BE2C (cell line): ENCODE data around the gene CORO2A.

Experiments used
- DNase-seq: peaks from one replicate; pipeline ENCODE4 v3.0.0-alpha.2; 2020
- H3K27me3 ChIP-seq: fragments of 250-450 bp; sonication (Bioruptor Pico); 2 replicates; pipeline ENCODE4 v1.5.1; 2020; ENCODE audit warnings: mild to moderate bottlenecking
- H3K36me3 ChIP-seq: fragments of 250-450 bp; sonication (Bioruptor Pico); 2 replicates; pipeline ENCODE4 v1.5.1; 2020; ENCODE audit warnings: mild to moderate bottlenecking
- H3K4me1 ChIP-seq: fragments of 250-450 bp; sonication (Bioruptor Pico); 2 replicates; pipeline ENCODE4 v1.5.1; 2020
- H3K4me3 ChIP-seq: 2 replicates; pipeline ENCODE4 v1.5.1; 2011; ENCODE audit warnings: low read depth, low read length
- H3K9me3 ChIP-seq: fragments of 250-450 bp; sonication (Bioruptor Pico); 2 replicates; pipeline ENCODE4 v1.5.1; 2020
- TF ChIP-seq, protein P1 (sequence below): IDR thresholded peaks from 2 replicates; pipeline ENCODE4 v1.5.1; 2012; ENCODE audit warnings: mild to moderate bottlenecking, low read depth, low read length

The CORO2A gene

DNA sequence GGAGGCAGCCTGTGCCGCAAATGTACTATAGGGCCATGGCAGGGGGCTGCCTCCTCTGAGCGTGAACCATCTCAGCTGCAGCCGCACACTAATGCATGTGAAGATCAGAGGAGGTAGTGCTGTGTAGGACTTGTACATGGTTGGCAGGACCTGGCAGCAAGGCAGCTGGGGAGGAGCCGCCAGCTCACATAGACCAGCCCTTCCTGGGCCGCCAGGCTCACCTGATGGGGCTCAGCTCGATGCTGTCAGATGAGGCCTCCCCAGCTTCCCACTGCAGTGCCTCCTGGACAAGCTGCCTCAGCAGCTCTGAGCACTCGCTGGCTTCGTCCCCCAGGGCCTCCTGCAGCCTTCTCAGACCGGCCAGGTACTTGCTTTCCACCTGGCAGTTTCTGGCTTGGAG, 18.0 kb upstream of the CORO2A start:
- TF ChIP-seq, protein P1, sequence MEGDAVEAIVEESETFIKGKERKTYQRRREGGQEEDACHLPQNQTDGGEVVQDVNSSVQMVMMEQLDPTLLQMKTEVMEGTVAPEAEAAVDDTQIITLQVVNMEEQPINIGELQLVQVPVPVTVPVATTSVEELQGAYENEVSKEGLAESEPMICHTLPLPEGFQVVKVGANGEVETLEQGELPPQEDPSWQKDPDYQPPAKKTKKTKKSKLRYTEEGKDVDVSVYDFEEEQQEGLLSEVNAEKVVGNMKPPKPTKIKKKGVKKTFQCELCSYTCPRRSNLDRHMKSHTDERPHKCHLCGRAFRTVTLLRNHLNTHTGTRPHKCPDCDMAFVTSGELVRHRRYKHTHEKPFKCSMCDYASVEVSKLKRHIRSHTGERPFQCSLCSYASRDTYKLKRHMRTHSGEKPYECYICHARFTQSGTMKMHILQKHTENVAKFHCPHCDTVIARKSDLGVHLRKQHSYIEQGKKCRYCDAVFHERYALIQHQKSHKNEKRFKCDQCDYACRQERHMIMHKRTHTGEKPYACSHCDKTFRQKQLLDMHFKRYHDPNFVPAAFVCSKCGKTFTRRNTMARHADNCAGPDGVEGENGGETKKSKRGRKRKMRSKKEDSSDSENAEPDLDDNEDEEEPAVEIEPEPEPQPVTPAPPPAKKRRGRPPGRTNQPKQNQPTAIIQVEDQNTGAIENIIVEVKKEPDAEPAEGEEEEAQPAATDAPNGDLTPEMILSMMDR = no peak
- no peaks in the 10 kb centered on the region for H3K36me3 ChIP-seq

DNA sequence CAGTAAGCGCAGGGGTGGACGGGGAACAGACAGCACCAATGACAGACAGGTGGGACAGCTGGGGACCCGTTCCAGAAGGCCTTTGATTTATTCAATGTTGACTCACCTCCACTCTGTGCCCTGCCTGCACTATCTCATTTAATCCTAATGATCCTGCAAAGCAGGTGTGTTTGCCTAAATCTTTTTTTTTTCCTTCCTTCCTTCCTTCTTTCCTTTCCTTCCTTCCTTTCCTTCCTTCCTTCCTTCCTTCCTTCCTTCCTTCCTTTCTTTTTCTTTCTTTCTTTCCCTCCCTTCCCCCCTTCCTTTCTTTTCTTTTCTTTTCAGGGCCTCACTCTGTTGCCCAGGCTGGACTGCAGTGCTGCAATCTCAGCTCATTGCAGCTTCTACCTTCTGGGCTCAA, 17.1 kb upstream of the CORO2A start:
- Histone ChIP-seq H3K4me3 (no peak overlapping the region), H3K4me1 (no peaks in the 10 kb centered on the region), H3K36me3 (no peaks in the 10 kb centered on the region), H3K27me3 (no peaks in the 10 kb centered on the region), H3K9me3 (no peaks in the 10 kb centered on the region)
- DNase-seq = no peak
- TF ChIP-seq, protein P1 = no peak

More for the DNA sequence above, 18.0 kb upstream of the CORO2A start:
- DNase-seq = no peak
- no peak overlapping the region for H3K4me3 ChIP-seq
- no peaks in the 10 kb centered on the region for H3K27me3 ChIP-seq
- H3K4me1 ChIP-seq = no peaks in the 10 kb centered on the region
- H3K9me3 ChIP-seq = no peaks in the 10 kb centered on the region

DNA sequence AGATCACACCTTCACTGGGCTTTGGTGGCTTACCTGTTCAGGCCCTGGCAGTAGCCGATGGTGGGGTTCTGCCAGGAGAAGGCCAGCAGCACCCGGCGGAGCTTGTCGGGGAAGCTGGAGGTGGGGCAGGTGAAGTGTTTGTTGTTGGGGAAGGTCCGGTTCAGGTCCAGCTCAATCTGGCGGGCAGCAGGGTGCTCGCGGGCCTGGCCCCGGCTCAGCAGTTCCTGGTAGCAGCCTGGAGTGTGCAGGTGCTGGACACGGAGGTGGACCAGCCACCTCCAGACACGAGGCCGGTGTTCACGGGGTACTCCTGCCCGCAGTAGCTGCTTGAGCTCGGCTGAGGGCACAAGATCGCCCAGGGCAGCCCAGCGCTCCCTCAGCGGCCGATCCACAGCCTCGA, 16.2 kb upstream of the CORO2A start:
- Histone ChIP-seq H3K9me3 (no peaks in the 10 kb centered on the region), H3K27me3 (no peaks in the 10 kb centered on the region), H3K36me3 (no peaks in the 10 kb centered on the region), H3K4me1 (no peaks in the 10 kb centered on the region), H3K4me3 (no peak overlapping the region)
- DNase-seq = no peak
- TF ChIP-seq, protein P1 = no peak

DNA sequence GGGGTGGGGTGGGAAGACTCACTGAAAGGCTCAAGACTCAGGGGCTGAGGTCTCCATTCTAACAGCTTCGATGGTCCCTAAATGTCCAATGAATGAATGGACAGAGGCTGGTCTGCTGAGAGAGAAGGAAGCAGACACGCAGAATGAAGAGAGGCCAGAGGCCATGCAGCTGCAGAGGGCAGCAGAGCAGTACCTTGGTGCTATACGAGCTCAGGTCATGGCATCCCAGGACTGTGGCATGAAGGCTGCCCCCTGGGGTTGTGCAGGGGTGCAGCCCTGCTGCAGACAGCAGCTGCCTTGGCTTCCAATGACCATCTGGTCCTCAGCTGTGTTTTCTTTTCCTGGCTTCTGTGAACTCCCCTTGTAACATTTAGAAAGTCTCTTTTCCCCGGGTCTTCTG, 15.2 kb upstream of the CORO2A start:
- TF ChIP-seq, protein P1 = no peak
- H3K27me3 ChIP-seq = no peaks in the 10 kb centered on the region
- H3K9me3 ChIP-seq = no peaks in the 10 kb centered on the region
- no peaks in the 10 kb centered on the region for H3K4me1 ChIP-seq
- DNase-seq = no peak
- no peak overlapping the region for H3K4me3 ChIP-seq
- no peaks in the 10 kb centered on the region for H3K36me3 ChIP-seq

DNA sequence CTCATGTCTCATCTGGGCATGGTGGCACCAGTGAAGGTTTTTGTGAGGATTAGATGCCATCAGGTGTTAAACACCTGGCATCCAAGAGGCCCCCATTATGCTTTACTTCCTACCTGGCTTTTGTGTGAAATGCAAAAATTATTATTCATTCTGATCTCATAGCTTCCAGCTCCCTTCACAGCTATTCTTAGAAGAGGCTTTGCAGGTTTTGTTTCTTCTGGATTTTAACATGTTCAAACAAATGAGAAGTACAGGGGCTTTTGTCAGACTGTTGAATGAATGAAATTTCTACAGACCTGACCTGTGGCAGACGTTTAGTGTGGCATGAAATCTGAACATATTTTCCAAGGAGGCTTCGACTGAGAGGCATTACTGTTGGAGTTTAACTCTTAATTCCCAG, 14.3 kb upstream of the CORO2A start:
- TF ChIP-seq, protein P1 = no peak
- Histone ChIP-seq H3K4me1 (no peaks in the 10 kb centered on the region), H3K36me3 (no peaks in the 10 kb centered on the region), H3K4me3 (no peak overlapping the region), H3K9me3 (no peaks in the 10 kb centered on the region), H3K27me3 (no peaks in the 10 kb centered on the region)
- no peak for DNase-seq

DNA sequence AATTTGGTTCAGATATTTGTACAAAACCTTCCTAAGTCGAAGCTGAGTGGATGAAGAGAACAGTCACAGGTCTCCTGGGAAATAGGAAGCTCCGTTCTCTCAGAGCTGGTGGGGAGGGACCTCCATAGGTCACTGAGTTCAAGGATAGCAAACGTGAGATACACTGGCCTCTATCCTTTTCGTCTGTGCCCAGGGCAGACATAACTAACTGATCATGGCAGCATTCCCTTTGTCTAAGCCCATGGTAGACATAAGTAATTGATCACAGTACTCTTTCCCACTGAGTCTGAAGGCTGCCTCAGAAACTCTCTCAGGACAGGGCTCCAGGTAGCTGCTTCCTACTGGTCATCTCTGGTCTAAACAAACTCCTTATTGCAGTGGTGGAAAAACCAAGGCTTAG, 12.3 kb upstream of the CORO2A start:
- TF ChIP-seq, protein P1 = no peak
- Histone ChIP-seq H3K4me3 (no peak overlapping the region), H3K9me3 (no peaks in the 10 kb centered on the region), H3K4me1 (no peaks in the 10 kb centered on the region), H3K27me3 (no peaks in the 10 kb centered on the region), H3K36me3 (no peaks in the 10 kb centered on the region)
- DNase-seq = no peak
